HG03342 (cell line): ENCODE results near the gene PAK1.
A peak's percentile ranks its signal among the peaks of the same experiment; 100 is the strongest.

Experiments
- ATAC-seq: cut with Tn5 transposase; IDR thresholded peaks from one replicate; pipeline ENCODE4 v1.9.1; 2021; ENCODE audit warnings: mild to moderate bottlenecking, moderate library complexity; ENCODE audit not compliant: unreplicated experiment

Gene PAK1

DNA sequence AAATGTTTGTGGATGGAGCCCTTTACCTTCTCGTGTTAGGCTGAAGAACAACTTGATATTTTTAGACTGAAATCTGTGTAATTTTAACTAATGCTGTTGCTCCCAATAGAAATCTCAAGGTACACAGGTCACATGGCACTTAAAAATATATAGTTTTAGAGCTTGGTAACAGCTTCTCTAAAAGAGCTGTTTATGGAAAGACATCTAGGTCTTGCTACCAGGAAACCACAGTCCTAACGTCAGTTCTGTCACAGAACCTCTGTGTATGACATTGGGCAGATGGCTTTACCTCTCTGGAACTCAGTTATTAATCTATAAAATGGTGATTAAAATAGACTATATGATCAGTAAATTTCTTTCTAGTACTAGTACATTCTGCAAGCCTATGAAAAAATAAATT is 35.4 kb downstream of the PAK1 start:
- peak; percentile 42 for ATAC-seq

DNA sequence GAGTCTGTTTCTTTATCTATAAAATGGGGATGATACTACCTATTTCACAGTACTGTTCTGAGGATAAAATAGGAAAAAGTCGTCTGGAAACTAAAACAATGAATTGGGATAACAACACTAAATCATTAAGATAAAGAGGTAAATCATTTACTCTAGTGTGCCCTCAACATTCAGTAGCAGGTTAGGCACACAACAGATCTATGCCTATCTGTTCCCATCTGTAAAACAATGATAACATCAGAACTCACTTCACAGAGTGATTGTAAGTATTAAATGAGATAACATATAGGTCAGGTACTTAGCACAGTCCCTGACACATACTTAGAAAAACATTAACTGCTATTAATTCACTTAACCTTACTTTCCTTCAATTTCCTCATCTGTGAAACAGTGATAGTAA is 36.9 kb downstream of the PAK1 start:
- ATAC-seq = no peak

DNA sequence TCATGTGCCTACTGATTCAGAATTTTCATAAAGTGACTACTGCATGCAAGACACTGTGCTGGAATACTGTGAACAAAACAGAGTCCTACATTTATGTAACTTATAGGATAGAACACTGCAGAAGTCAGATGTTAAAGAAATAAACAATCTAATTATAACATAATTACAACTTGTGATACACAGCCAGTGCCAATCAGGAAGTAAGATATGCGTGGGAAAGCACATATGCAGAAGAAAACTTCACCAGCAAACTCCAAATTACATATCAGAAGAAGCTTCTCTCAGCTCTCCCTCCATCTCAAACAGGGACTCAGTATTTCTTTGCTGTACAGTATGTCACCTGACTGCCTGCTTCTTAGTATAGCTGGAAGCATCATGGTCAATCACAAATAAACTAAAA is 37.4 kb downstream of the PAK1 start:
- ATAC-seq = no peak

DNA sequence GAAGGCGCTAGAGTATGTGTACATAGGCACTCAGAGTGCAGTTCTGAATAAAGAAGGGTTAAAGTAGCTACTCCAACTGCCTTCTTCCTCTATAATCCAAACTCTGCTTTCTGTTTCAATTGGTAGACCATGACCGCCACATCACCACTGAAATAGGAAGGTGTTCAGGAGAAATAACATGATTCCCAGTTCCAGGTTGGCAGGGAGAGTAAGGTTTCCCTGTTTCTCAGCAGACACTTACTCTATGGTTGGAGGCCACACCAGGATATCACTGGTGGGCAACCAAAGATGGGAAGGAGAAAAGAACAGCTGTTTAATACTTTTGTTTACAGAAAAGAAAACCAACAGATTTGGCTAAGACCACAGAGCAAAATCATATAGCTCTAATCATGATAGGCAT is 37.9 kb downstream of the PAK1 start:
- no peak for ATAC-seq

DNA sequence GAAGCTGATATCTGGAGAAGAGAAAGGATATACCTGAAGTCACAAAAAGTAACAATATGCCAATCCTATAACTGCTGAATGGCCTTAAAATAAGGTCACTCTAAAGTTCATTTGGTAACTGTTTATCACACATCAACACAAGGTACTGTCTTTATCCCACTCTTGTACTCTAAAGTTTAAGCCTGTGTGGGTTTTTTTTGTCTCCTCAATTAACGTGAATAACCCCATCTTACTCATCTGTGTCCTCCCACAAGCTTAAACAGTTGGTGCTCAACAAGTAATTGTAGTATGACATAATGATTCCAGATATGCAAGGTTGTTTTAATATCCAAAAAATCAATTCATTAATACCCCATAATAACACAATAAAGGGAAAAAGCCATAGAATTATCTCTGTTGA is 42.1 kb downstream of the PAK1 start:
- ATAC-seq = no peak

DNA sequence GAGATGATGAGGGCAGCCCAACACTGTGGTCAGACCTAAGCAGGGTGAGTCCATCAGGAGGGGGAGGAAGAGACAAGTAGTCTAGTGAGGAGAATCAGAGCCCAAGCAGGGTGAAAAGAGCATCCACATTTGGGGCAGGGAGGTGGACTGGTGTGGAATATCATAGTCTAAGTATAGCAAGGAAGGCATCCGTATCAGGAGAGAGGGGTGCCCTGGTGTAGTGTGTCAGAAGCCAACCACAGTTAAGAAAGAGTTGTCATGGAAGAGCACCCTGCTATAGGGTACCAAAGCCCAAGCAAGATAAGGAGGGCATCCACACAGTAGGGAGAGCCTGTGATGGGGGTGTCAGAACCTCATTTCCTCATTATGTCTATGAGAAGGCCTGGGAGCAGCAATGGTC is 45.3 kb downstream of the PAK1 start:
- no peak for ATAC-seq

DNA sequence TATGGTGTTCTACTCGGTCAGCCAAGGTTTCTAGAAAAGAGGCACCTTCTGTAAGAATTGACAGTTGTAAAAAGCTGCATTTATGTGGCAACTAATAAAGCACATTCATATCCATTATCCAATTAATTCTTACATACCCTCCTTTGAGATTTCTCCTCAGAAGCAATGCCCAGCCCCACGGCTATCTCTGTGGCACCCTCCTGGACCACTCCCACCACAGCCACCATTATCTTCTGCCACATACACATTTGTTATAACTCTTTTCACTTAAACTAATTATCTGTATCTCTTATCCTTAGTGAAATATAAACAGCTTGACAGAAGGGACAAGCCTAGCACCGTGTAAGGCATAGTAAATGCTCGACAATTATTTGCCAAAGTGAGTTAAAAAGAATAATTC is 48.5 kb downstream of the PAK1 start:
- ATAC-seq = no peak

DNA sequence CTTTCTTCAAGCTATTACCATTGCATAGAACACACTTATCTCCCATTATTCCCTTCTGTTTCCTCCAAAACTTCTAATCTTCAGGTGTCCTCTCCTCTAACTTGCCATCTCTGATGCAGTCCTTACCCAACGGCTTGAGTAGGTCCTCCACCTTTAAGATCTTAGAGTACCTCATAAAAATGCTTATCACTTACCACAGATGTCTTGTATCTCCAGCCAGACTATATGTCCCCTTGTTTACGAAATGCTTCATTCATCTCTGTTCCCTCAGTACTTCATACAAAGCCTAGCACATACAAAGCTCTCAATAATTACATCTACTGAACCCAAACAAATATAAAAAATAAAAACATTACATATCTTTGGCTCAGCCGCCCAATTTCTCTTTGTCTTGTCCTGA is 49.2 kb downstream of the PAK1 start:
- ATAC-seq = no peak

DNA sequence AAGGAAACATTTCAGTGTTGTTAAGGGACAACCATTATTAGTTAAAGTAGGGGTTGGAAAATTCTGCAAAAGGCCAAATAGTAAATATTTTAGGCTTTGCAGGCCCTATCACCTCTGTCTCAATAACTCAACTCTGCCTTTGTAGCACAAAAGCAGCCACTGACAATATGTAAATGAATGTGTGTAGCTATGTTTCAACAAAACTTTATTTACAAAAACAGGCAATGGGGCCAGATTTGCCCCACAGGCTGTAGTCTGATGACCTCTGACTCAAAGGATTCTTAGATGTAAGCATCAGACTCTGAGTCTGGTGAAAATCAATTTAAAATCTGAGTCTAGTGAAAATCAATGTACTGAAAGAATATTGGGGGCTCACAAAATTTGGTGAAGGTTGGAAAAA is 50.3 kb downstream of the PAK1 start:
- ATAC-seq = no peak

DNA sequence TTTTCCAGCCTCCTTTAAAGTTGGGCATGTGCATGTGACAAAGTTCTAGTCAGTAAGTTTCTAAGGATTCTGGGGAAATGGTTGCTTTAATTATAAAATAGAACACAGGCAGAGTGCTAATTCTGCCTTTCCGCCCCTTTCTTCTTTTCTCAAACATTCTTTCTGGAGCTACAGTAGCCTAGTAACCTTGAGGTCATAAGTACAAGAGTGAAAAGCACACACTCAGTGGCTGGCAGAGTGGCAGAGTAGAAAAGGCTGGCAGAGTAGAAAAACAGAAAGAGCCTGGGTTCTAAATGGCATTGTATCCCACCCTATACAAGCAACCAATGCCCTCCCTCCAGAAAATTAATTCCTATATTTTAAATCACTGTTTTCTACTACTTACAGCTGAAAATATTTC is 51.2 kb downstream of the PAK1 start:
- no peak for ATAC-seq

DNA sequence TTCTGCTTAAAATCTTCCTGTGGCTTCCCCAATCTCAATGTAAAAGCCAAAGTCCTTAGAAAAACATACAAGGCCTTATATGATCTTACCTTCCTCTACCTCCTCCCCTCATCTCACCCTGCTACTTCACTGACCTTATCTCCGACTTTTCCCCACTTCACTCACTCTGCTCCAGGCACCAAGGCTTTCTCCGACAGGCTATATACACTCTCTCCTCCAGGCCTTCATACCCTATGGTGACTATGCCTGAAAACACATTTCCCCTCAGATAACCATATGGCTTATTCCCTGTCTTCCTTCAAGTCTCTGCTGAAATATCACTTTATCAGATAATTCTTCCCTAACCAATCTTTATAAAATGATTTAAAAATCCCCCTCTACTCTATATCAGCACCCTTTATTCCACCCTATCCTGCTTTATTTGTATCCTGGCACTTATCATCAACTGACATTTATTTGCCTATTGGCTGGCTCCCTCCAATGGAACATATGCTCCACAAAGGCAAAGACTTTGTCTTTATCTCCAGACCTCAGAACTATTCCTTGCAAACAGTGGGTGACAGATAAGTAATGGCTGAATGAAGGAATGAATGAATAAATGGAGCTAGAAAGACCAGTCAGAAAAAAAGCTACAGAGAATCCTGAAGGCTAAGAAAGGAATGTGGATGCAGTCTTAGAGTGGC is 52.7 kb downstream of the PAK1 start:
- no peak for ATAC-seq

DNA sequence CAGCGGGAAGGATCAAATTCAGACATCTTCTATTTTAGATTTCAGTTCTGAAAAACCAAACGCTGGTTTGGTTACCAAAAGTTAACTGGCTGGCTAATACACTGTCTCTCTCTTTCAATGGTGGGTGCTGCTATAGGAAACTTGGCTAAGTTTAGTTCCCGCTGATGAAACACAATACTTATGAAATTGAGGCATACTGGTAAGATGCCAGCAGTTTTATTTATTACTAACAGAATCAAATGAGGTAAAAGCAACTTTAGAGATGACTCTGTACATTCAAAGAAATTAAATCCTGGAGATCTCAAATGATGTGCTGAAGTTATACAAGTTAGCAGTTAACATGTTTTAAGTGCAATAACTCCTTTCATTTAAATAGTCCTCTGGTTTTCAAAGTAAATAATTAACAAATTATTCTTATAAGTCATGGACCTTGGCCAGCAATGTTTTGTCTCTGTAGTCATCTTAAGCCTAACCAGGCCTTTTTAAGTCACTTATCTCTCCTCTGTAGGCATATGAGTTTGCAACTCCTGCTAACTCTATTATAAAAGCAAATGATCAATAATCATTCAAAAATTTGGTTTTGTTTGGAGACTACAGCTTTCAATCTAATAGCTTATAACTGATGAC is 54.8 kb downstream of the PAK1 start:
- ATAC-seq = peak; percentile 19

DNA sequence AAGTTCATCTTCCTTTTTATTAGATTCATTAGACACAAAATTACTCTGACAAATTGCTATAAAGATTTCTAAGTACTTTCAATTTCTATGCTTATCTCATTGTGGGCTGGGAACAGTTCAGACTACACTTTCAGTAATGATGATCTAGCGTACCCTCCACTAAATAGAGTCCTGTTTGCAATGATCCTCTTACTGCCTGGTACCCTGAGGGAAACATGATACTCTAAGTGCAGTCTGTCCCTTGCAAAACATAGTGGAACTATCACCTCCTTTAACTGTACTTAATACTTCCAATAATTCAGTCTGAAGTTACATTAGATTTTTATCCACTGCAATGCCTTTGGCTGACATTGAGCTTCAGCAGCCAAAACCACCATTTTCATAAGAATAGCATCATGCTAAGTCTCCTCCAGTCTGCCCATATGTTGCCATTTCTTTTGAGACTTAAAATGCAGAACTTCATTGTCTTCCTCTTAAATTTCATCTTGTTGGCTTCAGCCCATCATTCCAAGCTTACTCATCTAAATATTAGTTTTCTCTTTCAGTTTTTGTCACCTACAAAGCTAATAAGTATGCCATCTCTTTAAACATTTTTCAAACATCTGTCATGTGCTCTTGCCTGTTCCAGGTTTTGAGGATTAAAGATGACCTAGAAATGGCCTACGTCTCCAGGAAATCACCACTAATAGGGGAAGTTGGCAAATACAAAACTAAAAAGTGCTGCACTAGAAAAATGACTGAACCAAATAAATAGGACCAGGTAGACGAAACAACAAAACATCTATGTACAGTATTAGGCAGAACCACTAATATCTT is 55.5 kb downstream of the PAK1 start:
- peak; percentile 73 for ATAC-seq

DNA sequence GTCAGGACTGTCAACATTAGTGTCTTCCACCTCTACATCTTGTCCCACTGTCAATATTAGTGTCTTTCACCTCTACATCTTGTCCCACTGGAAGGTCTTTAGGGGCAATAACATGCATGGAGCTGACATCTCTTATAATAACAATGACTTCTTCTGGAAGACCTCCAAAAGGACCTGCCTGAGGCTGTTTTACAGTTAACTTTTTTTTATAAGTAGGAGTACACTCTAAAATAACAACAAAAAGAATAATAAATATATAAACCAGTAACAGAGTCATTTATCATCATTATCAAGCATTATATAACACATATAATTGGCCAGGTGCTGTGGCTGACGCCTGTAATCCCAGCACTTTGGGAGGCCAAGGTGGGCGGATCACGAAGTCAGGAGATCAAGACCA is 57.5 kb downstream of the PAK1 start:
- ATAC-seq = no peak

DNA sequence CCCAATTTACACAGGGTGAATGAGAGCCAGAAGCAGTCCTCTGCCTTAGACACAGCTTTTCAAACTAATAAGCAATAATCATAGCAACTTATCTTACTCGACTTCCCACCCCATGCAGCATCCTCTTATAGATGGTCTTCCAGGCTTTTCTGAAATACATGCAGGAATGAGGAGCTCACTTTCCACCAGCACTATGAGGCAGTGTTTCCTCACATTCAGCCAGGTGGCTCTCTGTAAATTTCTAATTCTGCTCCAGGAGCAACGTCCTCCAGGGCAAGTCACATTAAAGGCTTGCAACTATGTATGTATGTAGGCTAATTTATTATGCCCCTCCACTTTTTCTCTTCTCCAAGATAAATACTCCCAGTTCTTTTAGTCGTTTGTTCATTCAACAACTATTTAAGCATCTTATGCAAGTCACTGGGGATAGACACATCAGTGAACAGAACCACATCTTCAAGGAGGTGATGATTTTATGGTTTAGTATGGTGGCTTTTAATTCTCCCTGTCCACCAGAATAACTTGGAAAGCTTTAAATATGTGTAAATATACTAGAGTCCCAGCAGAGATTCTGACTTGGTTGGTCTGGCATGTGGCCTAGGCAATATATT is 59.9 kb downstream of the PAK1 start:
- no peak for ATAC-seq

DNA sequence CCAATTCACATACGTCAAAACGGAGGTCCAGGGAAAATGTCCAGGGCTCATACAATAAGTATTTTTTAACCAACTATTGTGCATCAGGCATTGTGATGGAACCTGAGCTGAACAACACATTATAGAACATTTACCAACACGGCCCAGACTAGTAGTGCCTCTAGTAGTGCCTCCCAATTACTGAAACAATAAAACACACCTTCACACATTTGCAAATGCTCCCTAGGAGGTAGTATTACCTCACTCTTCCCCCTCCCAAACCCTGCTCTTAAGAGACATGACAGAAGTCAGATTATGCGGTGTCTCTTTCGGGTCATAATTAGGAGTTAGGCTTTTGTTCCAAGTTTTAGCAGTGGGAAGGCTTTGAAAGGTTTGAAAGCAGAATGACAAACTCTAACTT is 61.1 kb downstream of the PAK1 start:
- no peak for ATAC-seq

DNA sequence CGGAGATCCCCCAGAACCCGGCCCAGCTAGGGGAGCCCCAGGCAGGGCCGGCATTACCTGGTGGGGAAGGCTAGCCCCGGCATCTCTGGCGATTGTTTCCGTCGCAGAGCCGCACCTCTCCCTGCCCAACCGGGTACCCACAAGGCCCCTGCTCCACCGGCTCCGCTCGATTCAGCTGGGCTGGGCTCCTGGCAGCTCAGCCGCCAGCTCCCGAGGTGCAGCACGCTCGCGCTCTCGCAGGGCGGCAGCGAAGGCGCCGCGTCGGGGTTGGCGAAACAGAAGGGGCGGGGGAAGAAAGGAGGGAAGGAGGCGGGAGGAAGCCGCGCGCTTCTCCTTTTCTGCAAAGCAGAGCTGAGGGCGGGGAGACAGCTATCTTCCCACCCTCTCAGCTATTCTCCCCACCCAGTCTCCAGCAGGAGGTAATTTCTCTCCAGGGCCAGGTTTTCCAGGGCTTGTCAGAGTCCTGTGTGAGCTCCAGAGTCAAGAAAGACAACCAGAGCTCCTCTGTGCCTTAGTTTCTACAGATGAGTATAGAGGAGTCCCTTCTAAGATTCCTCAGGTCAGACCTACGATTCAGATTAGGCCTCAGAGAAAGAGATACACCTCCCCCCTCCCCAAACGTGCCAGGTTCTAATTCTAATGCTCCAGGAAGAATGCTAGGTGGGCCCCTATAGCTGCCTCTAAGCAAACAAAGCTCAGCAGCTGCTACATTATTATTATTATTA is 62.0 kb downstream of the PAK1 start:
- peak; percentile 93 for ATAC-seq

DNA sequence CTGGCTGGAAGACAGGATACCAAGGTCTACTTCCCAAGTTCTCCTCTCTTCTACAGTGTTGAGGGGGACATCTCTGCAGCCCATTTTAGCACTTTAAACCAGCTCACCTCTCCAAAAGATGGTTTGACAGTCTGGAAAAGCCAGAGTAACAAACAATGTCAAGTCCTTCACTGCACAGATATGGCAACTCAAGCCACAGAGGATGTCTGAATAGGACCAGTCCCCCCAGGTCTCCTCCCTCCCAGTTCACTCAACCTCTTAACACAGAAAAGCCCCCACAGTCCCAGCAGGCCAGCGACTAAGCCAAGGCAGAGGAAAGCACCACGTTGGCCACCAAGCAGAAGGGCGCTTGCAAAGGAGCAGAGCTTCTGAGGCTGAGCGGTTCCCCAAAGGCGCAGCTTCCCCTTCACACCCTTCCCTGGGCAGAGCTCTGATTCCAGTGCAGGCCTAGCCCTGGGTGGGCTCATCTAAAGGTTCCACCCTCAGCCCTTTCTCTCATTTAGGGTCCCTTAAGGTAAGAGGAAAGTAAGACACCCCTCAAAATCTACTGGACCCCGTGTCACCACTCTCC is 62.7 kb downstream of the PAK1 start:
- ATAC-seq = peak; percentile 37

DNA sequence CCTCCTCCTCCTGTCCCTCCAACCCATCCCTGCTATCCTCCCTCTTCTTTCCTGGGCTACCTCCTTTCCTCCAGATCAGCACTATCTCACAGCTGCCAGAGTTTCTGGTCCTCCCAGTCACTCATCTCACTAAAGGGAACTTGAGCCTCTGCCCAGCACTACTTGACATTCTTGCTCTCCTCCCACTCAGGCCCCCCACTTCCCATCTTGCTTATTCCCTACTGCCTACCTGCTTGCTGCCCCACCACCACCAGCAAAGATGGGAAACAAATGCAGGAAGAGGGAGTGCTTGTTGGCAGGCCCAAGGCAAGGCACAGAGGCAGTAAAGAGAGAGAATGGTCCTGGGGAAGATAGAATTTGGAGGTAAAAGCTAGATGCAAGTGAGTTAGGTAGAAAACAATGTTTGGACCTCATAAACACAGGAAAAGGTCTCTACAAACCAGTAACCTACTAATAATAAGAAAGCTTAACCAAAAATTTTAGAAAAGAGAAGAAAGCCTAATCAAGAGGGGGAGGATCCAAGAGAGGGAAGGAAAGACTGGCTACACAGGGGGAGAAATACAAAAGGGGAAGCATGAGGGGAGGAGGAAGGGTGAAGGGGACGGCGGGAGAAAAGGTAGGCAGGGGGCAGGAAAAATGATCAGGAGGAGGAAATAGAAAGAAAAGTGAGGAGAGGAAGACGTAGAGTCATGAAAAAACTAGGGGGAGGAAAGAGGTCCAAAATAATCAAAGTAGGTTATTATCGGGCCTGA is 63.6 kb downstream of the PAK1 start:
- ATAC-seq = no peak

DNA sequence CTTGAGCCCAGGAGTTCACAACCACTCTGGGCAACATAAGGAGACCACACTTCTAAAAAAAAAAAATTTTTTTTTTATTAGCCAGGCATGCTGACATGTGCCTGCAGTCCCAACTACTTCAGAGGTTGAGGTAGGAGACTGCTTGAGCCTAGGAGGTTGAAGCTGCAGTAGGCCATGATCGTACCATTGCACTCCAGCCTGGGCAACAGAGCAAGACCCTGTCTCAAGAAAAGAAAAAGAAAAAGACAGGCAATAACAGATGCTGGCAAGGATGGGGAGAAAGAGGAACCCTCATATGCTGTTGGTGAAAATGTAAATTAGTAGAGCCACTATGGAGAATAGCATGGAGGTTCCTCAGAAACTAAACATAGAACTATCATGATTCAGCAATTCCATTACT is 64.8 kb downstream of the PAK1 start:
- no peak for ATAC-seq
